ENCODE data around the gene MCC.

MCC gene

GRCh38 chr5:113394658-113395057 lies 93.6 kb downstream of the MCC start:
- Histone ChIP-seq H3K4me3 (ENCODE audit: insufficient read length, low read depth) (no peak overlapping the region), H3K9ac (ENCODE audit: insufficient read length, low read depth) (no peak overlapping the region), H3K4me1 (ENCODE audit: insufficient read depth, insufficient read length) (no peaks in the 10 kb centered on the region), H3K9me3 (ENCODE audit: insufficient read depth, low read length) (no peaks in the 10 kb centered on the region), H3K36me3 (ENCODE audit: insufficient read depth, insufficient read length, low read length) (no peaks in the 10 kb centered on the region), H3K27me3 (ENCODE audit: insufficient read depth, insufficient read length) (no peaks in the 10 kb centered on the region)
- no peak for DNase-seq (ENCODE audit: low read depth, low spot score)
- TF ChIP-seq ZNF274 (IDR thresholded peaks at IDR 0.05; ENCODE audit: low read depth, low read length) = no peak
- no peak for TF ChIP-seq SUZ12 (IDR thresholded peaks at IDR 0.05; ENCODE audit: extremely low read depth, insufficient read depth, insufficient read length)
- TF ChIP-seq YY1 (IDR thresholded peaks at IDR 0.05; ENCODE audit: insufficient read depth, insufficient read length) = no peak

- no peaks in the 10 kb centered on the region for H3K9me3 ChIP-seq (ENCODE audit: insufficient read depth, low read length)
- H3K4me3 ChIP-seq (ENCODE audit: insufficient read length, low read depth) = no peak overlapping the region
- TF ChIP-seq ZNF274 (IDR thresholded peaks at IDR 0.05; ENCODE audit: low read depth, low read length) (no peak), SUZ12 (IDR thresholded peaks at IDR 0.05; ENCODE audit: extremely low read depth, insufficient read depth, insufficient read length) (no peak), YY1 (IDR thresholded peaks at IDR 0.05; ENCODE audit: insufficient read depth, insufficient read length) (no peak)
- DNase-seq (ENCODE audit: low read depth, low spot score) = no peak
- no peaks in the 10 kb centered on the region for H3K4me1 ChIP-seq (ENCODE audit: insufficient read depth, insufficient read length)
- H3K9ac ChIP-seq (ENCODE audit: insufficient read length, low read depth) = no peak overlapping the region
- H3K27me3 ChIP-seq (ENCODE audit: insufficient read depth, insufficient read length) = no peaks in the 10 kb centered on the region
- no peaks in the 10 kb centered on the region for H3K36me3 ChIP-seq (ENCODE audit: insufficient read depth, insufficient read length, low read length)
Observed at GRCh38 chr5:113390224-113390623, 98.0 kb downstream of the MCC start.

GRCh38 chr5:113389116-113389515 lies 99.1 kb downstream of the MCC start:
- Histone ChIP-seq H3K4me1 (ENCODE audit: insufficient read depth, insufficient read length) (no peaks in the 10 kb centered on the region), H3K9me3 (ENCODE audit: insufficient read depth, low read length) (no peaks in the 10 kb centered on the region), H3K27me3 (ENCODE audit: insufficient read depth, insufficient read length) (no peaks in the 10 kb centered on the region), H3K36me3 (ENCODE audit: insufficient read depth, insufficient read length, low read length) (no peaks in the 10 kb centered on the region), H3K4me3 (ENCODE audit: insufficient read length, low read depth) (no peak overlapping the region), H3K9ac (ENCODE audit: insufficient read length, low read depth) (no peak overlapping the region)
- TF ChIP-seq ZNF274 (IDR thresholded peaks at IDR 0.05; ENCODE audit: low read depth, low read length) (no peak), YY1 (IDR thresholded peaks at IDR 0.05; ENCODE audit: insufficient read depth, insufficient read length) (no peak), SUZ12 (IDR thresholded peaks at IDR 0.05; ENCODE audit: extremely low read depth, insufficient read depth, insufficient read length) (no peak)
- DNase-seq (ENCODE audit: low read depth, low spot score) = no peak

- Histone ChIP-seq H3K27me3 (ENCODE audit: insufficient read depth, insufficient read length) (no peaks in the 10 kb centered on the region), H3K4me1 (ENCODE audit: insufficient read depth, insufficient read length) (no peaks in the 10 kb centered on the region), H3K9me3 (ENCODE audit: insufficient read depth, low read length) (no peaks in the 10 kb centered on the region), H3K9ac (ENCODE audit: insufficient read length, low read depth) (no peak overlapping the region), H3K36me3 (ENCODE audit: insufficient read depth, insufficient read length, low read length) (no peaks in the 10 kb centered on the region), H3K4me3 (ENCODE audit: insufficient read length, low read depth) (no peak overlapping the region)
- no peak for DNase-seq (ENCODE audit: low read depth, low spot score)
- TF ChIP-seq YY1 (IDR thresholded peaks at IDR 0.05; ENCODE audit: insufficient read depth, insufficient read length) (no peak), SUZ12 (IDR thresholded peaks at IDR 0.05; ENCODE audit: extremely low read depth, insufficient read depth, insufficient read length) (no peak), ZNF274 (IDR thresholded peaks at IDR 0.05; ENCODE audit: low read depth, low read length) (no peak)
Observed at GRCh38 chr5:113387844-113388243, 100.4 kb downstream of the MCC start.

- H3K4me1 ChIP-seq (ENCODE audit: insufficient read depth, insufficient read length) = no peaks in the 10 kb centered on the region
- H3K4me3 ChIP-seq (ENCODE audit: insufficient read length, low read depth) = no peak overlapping the region
- H3K27me3 ChIP-seq (ENCODE audit: insufficient read depth, insufficient read length) = no peaks in the 10 kb centered on the region
Observed at GRCh38 chr5:113384782-113385285, 103.4 kb downstream of the MCC start.

GRCh38 chr5:113382731-113383130 lies 105.5 kb downstream of the MCC start:
- H3K36me3 ChIP-seq (ENCODE audit: insufficient read depth, insufficient read length, low read length) = no peaks in the 10 kb centered on the region
- DNase-seq (ENCODE audit: low read depth, low spot score) = no peak
- no peaks in the 10 kb centered on the region for H3K27me3 ChIP-seq (ENCODE audit: insufficient read depth, insufficient read length)
- no peak overlapping the region for H3K9ac ChIP-seq (ENCODE audit: insufficient read length, low read depth)
- no peaks in the 10 kb centered on the region for H3K4me1 ChIP-seq (ENCODE audit: insufficient read depth, insufficient read length)
- no peak overlapping the region for H3K4me3 ChIP-seq (ENCODE audit: insufficient read length, low read depth)
- TF ChIP-seq YY1 (IDR thresholded peaks at IDR 0.05; ENCODE audit: insufficient read depth, insufficient read length) = no peak
- TF ChIP-seq SUZ12 (IDR thresholded peaks at IDR 0.05; ENCODE audit: extremely low read depth, insufficient read depth, insufficient read length) = no peak
- TF ChIP-seq ZNF274 (IDR thresholded peaks at IDR 0.05; ENCODE audit: low read depth, low read length) = no peak
- no peaks in the 10 kb centered on the region for H3K9me3 ChIP-seq (ENCODE audit: insufficient read depth, low read length)

More at GRCh38 chr5:113384782-113385285, 103.4 kb downstream of the MCC start:
- no peak for DNase-seq (ENCODE audit: low read depth, low spot score)
- Histone ChIP-seq H3K36me3 (ENCODE audit: insufficient read depth, insufficient read length, low read length) (no peaks in the 10 kb centered on the region), H3K9ac (ENCODE audit: insufficient read length, low read depth) (no peak overlapping the region), H3K9me3 (ENCODE audit: insufficient read depth, low read length) (no peaks in the 10 kb centered on the region)
- no peak for TF ChIP-seq ZNF274 (IDR thresholded peaks at IDR 0.05; ENCODE audit: low read depth, low read length)
- TF ChIP-seq SUZ12 (IDR thresholded peaks at IDR 0.05; ENCODE audit: extremely low read depth, insufficient read depth, insufficient read length) = no peak
- TF ChIP-seq YY1 (IDR thresholded peaks at IDR 0.05; ENCODE audit: insufficient read depth, insufficient read length) = no peak

- H3K4me1 ChIP-seq (ENCODE audit: insufficient read depth, insufficient read length) = no peaks in the 10 kb centered on the region
- no peak for TF ChIP-seq ZNF274 (IDR thresholded peaks at IDR 0.05; ENCODE audit: low read depth, low read length)
- no peak for TF ChIP-seq YY1 (IDR thresholded peaks at IDR 0.05; ENCODE audit: insufficient read depth, insufficient read length)
- no peak for TF ChIP-seq SUZ12 (IDR thresholded peaks at IDR 0.05; ENCODE audit: extremely low read depth, insufficient read depth, insufficient read length)
- DNase-seq (ENCODE audit: low read depth, low spot score) = no peak
- H3K9me3 ChIP-seq (ENCODE audit: insufficient read depth, low read length) = no peaks in the 10 kb centered on the region
- no peak overlapping the region for H3K4me3 ChIP-seq (ENCODE audit: insufficient read length, low read depth)
- no peaks in the 10 kb centered on the region for H3K27me3 ChIP-seq (ENCODE audit: insufficient read depth, insufficient read length)
- H3K9ac ChIP-seq (ENCODE audit: insufficient read length, low read depth) = no peak overlapping the region
- no peaks in the 10 kb centered on the region for H3K36me3 ChIP-seq (ENCODE audit: insufficient read depth, insufficient read length, low read length)
Observed at GRCh38 chr5:113381791-113382190, 106.5 kb downstream of the MCC start.
